Stimulated activated CD8-positive, alpha-beta memory T cell treated with anti-CD3 and anti-CD28 coated beads, Interleukin-15, amount 100 ng/mL, for 24 hours (primary cell): Measurements from ENCODE around the gene MARVELD2.

Experiments used
- DNase-seq: peaks from one replicate; pipeline ENCODE4 v3.0.0-alpha.2; 2020; ENCODE audit warnings: low read depth

MARVELD2 gene

GRCh38 chr5:69492923-69493395 lies 78.0 kb downstream of the MARVELD2 start:
- no peak for DNase-seq

- DNase-seq: no peak
Measured at GRCh38 chr5:69493396-69494133, 78.6 kb downstream of the MARVELD2 start.
